Ovary (tissue), 3 donors: ENCODE results near the gene TBX6.

Experiments
- EP300 ChIP-seq: sonication (generic); formaldehyde crosslinking; IDR thresholded peaks from one replicate; pipeline ENCODE4 v1.6.1; 2017; ENCODE audit warnings: antibody characterized with exemption
- POLR2A ChIP-seq: fragments of 450-650 bp; IDR thresholded peaks from one replicate; pipeline ENCODE4 v1.6.1; 2017; ENCODE audit warnings: antibody characterized with exemption, mild to moderate bottlenecking, moderate library complexity
- TF ChIP-seq, protein P1 (sequence below), 3 donors: fragments of 450-650 bp in 2 of 3; fragments of 200-600 bp in 1 of 3; IDR thresholded peaks; one replicate each; pipeline versions ENCODE4 v1.5.1 to v1.8.0; 2016 to 2022; ENCODE audit warnings: antibody characterized with exemption in 3 of 3, mild to moderate bottlenecking in 1 of 3
- donor health status: DM: no; HTN: no; CAD: no.

DNA sequence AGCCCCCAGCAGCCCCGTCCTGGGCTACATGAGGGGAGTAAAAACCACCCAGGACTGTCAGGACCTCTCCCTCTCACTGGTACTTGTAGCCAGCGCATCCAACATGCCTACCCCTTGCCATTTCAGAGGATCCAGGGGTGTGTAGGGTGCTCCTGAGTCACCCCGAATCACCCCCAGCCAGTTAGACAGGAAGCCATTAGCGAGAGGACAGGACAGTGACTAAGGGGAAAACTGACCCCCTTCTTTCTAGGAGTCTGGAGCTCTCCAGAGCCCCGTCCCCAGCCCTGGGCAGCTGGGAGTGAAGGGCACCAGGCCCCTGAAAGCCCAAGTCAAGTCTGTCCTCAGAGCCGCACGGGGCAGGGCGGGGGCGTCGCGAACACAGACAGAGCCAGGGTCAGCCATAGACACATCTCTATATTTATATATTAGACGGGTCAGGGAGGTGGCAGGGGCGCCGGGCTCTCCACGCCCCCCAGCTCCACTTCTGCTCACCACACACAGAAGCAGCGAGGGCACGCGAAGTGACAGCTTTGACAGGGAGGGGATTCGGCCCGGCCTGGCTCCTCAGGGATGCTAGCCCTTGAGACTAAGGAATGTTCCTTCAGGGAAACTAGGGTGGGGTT, 22.1 kb upstream of the TBX6 start:
- TF ChIP-seq POLR2A (no peak), EP300 (no peak)
- TF ChIP-seq, protein P1, sequence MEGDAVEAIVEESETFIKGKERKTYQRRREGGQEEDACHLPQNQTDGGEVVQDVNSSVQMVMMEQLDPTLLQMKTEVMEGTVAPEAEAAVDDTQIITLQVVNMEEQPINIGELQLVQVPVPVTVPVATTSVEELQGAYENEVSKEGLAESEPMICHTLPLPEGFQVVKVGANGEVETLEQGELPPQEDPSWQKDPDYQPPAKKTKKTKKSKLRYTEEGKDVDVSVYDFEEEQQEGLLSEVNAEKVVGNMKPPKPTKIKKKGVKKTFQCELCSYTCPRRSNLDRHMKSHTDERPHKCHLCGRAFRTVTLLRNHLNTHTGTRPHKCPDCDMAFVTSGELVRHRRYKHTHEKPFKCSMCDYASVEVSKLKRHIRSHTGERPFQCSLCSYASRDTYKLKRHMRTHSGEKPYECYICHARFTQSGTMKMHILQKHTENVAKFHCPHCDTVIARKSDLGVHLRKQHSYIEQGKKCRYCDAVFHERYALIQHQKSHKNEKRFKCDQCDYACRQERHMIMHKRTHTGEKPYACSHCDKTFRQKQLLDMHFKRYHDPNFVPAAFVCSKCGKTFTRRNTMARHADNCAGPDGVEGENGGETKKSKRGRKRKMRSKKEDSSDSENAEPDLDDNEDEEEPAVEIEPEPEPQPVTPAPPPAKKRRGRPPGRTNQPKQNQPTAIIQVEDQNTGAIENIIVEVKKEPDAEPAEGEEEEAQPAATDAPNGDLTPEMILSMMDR (IDR thresholded peaks at IDR 0.05), result no peak
